ENCODE data around the gene HSPG2. TPM values are rescaled to one million over a fixed set of nuclear protein-coding genes. Genes with fewer than 3 reads are reported as not detected.
"Not testable (repeated sequence)": the region's sequence is repeated elsewhere in the genome, so short reads cannot be mapped to it uniquely, and the experiment has no call there.

HSPG2 gene
- total RNA-seq, 1 donor from 2014 or later, result 28.7 TPM

DNA sequence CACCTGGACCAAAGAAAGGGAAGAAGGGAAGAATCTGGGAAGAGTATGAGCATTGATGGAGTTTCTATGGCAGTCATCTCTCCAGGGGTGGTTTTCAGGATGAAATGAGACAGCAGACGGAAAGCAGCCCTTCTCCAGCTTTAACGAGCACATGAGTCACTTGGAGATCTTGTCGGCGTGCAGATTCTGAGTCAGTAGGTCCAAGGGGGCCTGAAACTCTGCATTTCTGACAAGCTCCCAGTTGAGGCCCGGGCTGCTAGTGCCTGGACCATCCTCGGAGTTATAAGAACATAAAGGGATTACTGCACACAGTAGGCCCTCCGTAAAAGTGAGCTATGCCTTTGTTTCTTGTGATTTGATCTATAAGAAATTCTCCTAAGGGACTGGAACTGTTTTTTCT lies 17.6 kb downstream of the HSPG2 start:
- no peak overlapping the region for H3K4me3 ChIP-seq (ENCODE audit: low read depth, low read length)
- H3K36me3 ChIP-seq (ENCODE audit: control insufficient read depth, insufficient read depth, low read length), result peaks cover 10% of the 10 kb centered on the region
- H3K27me3 ChIP-seq (ENCODE audit: control insufficient read depth, insufficient read depth, low read length), result no peaks in the 10 kb centered on the region
- TF ChIP-seq, protein P1, sequence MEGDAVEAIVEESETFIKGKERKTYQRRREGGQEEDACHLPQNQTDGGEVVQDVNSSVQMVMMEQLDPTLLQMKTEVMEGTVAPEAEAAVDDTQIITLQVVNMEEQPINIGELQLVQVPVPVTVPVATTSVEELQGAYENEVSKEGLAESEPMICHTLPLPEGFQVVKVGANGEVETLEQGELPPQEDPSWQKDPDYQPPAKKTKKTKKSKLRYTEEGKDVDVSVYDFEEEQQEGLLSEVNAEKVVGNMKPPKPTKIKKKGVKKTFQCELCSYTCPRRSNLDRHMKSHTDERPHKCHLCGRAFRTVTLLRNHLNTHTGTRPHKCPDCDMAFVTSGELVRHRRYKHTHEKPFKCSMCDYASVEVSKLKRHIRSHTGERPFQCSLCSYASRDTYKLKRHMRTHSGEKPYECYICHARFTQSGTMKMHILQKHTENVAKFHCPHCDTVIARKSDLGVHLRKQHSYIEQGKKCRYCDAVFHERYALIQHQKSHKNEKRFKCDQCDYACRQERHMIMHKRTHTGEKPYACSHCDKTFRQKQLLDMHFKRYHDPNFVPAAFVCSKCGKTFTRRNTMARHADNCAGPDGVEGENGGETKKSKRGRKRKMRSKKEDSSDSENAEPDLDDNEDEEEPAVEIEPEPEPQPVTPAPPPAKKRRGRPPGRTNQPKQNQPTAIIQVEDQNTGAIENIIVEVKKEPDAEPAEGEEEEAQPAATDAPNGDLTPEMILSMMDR (IDR thresholded peaks at IDR 0.05; ENCODE audit: insufficient read depth, low read length, severe bottlenecking), result no peak
- no peak for FAIRE-seq
- peak; percentile 55 for DNase-seq (ENCODE audit: low read depth)

DNA sequence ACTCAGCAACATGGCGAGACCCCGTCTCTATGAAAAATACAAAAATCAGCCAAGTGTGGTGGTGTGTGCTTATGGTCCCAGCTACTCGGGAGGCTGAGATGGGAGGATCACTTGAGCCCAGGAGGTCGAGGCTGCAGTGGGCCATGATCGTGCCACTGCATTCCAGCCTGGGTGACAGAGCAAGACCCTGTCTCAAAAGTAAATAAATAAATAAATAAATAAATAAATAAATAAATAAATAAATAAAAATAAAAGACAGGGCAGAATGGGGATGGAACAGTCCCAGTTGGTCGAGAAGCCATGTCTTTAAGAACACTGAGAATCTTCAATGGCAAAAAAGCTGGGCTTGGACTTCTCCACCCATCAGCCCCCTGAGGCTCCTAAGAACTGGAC lies 19.9 kb downstream of the HSPG2 start:
- not testable (repeated sequence) for H3K27me3 ChIP-seq (ENCODE audit: control insufficient read depth, insufficient read depth, low read length); H3K4me3 ChIP-seq (ENCODE audit: low read depth, low read length); DNase-seq (ENCODE audit: low read depth); H3K36me3 ChIP-seq (ENCODE audit: control insufficient read depth, insufficient read depth, low read length); FAIRE-seq

DNA sequence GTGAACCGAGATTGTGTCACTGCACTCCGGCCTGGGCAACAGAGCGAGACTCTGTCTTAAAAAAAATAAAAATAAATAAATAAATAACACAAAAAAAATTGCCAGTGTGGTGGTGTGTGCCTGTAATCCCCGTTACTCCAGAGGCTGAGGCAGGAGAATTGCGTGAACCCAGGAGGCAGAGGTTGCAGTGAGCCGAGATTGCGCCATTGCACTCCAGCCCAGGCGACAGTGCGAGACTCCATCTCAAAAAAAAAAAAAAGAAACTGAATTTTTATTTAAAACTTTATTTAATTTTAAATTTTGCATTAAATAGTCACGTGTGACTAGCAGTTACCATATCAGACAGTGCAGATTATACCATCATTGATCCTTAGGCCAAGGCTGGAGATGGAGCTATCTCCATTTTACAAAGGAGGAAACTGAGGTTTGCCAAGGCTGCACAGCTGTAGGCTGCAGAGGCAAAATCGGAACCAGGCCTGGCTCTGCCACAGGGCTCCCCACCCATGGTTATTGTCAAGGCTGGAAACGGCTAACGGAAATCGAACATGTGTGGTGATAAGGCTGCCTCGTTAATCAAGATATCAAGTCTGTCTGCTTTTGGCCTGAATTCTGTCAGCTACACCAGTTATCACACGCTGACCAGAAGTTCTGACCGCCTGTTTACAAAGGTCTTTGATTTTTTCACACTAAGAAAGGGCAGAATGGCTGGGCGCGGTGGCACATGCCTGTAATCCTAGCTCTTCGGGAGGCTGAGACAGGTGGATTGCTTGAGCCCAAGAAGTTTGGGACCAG lies 20.5 kb downstream of the HSPG2 start:
- H3K36me3 ChIP-seq (ENCODE audit: control insufficient read depth, insufficient read depth, low read length), result peaks cover 6% of the 10 kb centered on the region
- no peak for DNase-seq (ENCODE audit: low read depth)
- no peak for FAIRE-seq
- TF ChIP-seq, protein P1 (IDR thresholded peaks at IDR 0.05; ENCODE audit: insufficient read depth, low read length, severe bottlenecking), result no peak
- no peaks in the 10 kb centered on the region for H3K27me3 ChIP-seq (ENCODE audit: control insufficient read depth, insufficient read depth, low read length)
- H3K4me3 ChIP-seq (ENCODE audit: low read depth, low read length), result no peak overlapping the region

DNA sequence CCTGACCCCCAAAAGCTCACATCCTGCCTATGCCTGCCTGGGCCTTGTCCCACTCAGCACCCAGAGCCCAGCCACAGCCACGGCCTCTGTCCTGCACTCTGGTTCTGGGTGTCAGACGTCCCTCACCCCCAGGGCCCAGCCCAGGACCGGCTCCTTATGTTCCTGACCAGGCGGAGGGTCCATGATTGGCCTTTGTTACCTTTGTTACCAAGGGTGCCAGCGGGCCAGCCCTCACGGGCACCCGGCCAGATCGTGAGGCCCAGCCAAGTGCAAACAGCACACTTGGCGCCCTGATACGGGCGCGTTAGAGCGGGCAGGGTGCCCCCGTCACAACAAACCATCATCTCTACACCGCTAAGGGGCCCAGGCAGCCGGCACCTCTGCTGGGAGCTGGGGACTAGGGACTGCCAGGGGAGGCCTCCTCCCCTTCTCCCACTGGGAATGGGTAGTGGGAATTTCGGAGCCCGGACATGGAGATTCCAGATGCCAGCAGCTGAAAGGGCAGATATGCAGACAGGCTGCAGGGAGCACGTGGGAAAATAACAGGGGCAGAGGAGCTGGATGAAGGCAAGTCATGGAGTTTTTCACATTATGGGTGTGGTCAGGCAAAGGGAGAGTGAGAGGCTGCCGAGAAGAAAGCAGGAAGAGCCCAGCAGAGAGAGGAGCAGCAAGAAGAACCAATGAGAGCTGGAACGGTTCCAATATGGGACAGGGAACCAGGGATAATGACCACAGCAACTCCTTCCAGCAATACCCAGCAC lies 22.1 kb downstream of the HSPG2 start:
- TF ChIP-seq, protein P1 (IDR thresholded peaks at IDR 0.05; ENCODE audit: insufficient read depth, low read length, severe bottlenecking), result no peak
- Histone ChIP-seq H3K27me3 (ENCODE audit: control insufficient read depth, insufficient read depth, low read length) (no peaks in the 10 kb centered on the region), H3K36me3 (ENCODE audit: control insufficient read depth, insufficient read depth, low read length) (peaks cover 5% of the 10 kb centered on the region), H3K4me3 (ENCODE audit: low read depth, low read length) (no peak overlapping the region)
- DNase-seq (ENCODE audit: low read depth) (no peak), FAIRE-seq (no peak)

DNA sequence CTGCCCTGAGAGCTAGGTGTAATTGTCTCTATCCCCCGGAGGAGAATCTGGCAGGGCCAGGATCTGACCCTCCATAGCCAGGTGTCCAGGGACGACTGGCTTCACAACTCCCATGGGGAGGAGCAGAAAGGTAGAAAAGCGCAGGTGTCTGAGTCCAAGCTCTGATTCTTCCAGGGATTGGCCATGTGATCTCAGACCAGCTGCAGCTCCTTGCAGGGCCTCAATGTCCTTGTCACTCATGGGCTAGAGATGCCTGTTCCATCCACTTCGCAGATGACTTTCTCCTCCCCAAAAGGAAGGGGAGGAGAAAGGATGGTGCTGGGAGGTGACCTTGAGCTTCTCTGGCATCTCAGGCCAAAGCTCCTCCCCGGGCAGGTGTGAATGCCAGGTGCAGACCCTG lies 22.7 kb downstream of the HSPG2 start:
- H3K4me3 ChIP-seq (ENCODE audit: low read depth, low read length), result no peak overlapping the region
- TF ChIP-seq, protein P1 (IDR thresholded peaks at IDR 0.05; ENCODE audit: insufficient read depth, low read length, severe bottlenecking), result no peak
- no peak for FAIRE-seq
- no peaks in the 10 kb centered on the region for H3K27me3 ChIP-seq (ENCODE audit: control insufficient read depth, insufficient read depth, low read length)
- DNase-seq (ENCODE audit: low read depth), result no peak
- peaks cover 5% of the 10 kb centered on the region for H3K36me3 ChIP-seq (ENCODE audit: control insufficient read depth, insufficient read depth, low read length)

DNA sequence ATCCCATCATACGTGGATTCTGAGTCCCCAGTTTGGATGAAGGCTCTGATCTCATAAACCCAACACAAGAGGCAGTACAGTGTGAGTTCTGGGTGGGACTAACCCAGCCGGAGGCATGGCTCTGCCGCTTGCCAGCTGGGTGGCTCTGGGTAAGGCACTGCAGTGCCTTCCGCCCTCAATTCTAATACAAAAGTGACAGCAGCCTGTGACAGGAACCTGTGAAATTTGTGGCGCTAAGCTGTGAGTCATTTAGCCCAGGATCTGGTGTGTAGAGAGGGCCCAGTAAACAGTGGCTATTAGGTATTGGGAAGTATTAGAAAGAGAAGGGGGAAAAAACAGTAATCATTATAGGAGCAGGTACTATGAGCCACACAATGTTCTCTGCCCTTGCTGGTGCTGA lies 23.3 kb downstream of the HSPG2 start:
- H3K27me3 ChIP-seq (ENCODE audit: control insufficient read depth, insufficient read depth, low read length), result no peaks in the 10 kb centered on the region
- DNase-seq (ENCODE audit: low read depth), result no peak
- FAIRE-seq, result no peak
- TF ChIP-seq, protein P1 (IDR thresholded peaks at IDR 0.05; ENCODE audit: insufficient read depth, low read length, severe bottlenecking), result no peak
- no peak overlapping the region for H3K4me3 ChIP-seq (ENCODE audit: low read depth, low read length)
- H3K36me3 ChIP-seq (ENCODE audit: control insufficient read depth, insufficient read depth, low read length), result peaks cover 5% of the 10 kb centered on the region

All from bronchial epithelial cell (primary cell).